Posterior vena cava (tissue), 2 donors: Measurements from ENCODE around the gene HDHD5. TPM values are rescaled to one million over a fixed set of nuclear protein-coding genes. Genes with fewer than 3 reads are reported as not detected.

Experiments used
- DNase-seq: peaks from one replicate; pipeline ENCODE4 v3.0.0-alpha.2; 2020; ENCODE audit warnings: low spot score
- intact Hi-C, 2 donors: fragments of 100-400 bp; cut with DNase I; formaldehyde crosslinking; loops; one replicate each; pipeline versions ENCODE4 v1.14.1 to v1.14.2; 2022 to 2023
- long read RNA-seq, 2 donors: library from polyadenylated mRNA; unstranded; transcript quantifications; one replicate each; pipeline ENCODE4 v2.0.0, GENCODE V29; 2020 to 2021
- total RNA-seq, 2 donors: library from RNA; stranded (reverse); fragmentation: NEBNext Ultra II Directional; extraction: Animal tissue kit (Norgen Biotek cat#: 25700); gene quantifications; one replicate each; pipeline ENCODE4 v1.2.1, GENCODE V29; 2021
- donor health status: DM: yes; HTN: yes; CAD: no.
- donor health status: DM: yes; HTN: yes; CAD: no.

Gene HDHD5
- total RNA-seq, result 10 to 100 TPM; 19.6 to 19.9 TPM
- long read RNA-seq, donor 1, transcript HDHD5-202 (8 exons, 1,799 nt), result major isoform, 9 of 19 reads
- long read RNA-seq, donor 1, partial matches to known transcripts, result 1 of 19 reads
- long read RNA-seq, donor 1, other reads (novel, unspliced or antisense), result 9 of 19 reads
- long read RNA-seq, donor 2, transcript HDHD5-202 (8 exons, 1,799 nt), result major isoform, 33 of 64 reads
- long read RNA-seq, donor 2, partial matches to known transcripts, result 3 of 64 reads
- long read RNA-seq, donor 2, other reads (novel, unspliced or antisense), result 28 of 64 reads

GRCh38 chr22:17158568-17159503 is at the start of gene HDHD5:
HDHD5 (minus strand) TSS chr22:17159277; CDS start chr22:17159251, 26 bp downstream.
- intact Hi-C loops, result no loop called here

GRCh38 chr22:17205432-17205831 is 46.4 kb upstream of the HDHD5 start:
- intact Hi-C loops, result no loop called here
- DNase-seq, result no peak

More at GRCh38 chr22:17158568-17159503, at the start of gene HDHD5:
- peak; percentile 97 for DNase-seq

- DNase-seq, result no peak
- intact Hi-C loops, result no loop called here
Observed at GRCh38 chr22:17201285-17201945, 42.3 kb upstream of the HDHD5 start.

- DNase-seq, result no peak
- intact Hi-C loops, result no loop called here
Observed at GRCh38 chr22:17199003-17199731, 40.1 kb upstream of the HDHD5 start.

GRCh38 chr22:17198170-17199002 is 39.3 kb upstream of the HDHD5 start:
- intact Hi-C loops, result no loop called here
- no peak for DNase-seq

- no peak for DNase-seq
- intact Hi-C loops, result no loop called here
Observed at GRCh38 chr22:17194213-17194612, 35.1 kb upstream of the HDHD5 start.

- no peak for DNase-seq
- intact Hi-C loops, result no loop called here
Observed at GRCh38 chr22:17192186-17192585, 33.1 kb upstream of the HDHD5 start.

GRCh38 chr22:17191163-17191784 is 32.2 kb upstream of the HDHD5 start:
- DNase-seq, result no peak
- intact Hi-C loops, result no loop called here

- intact Hi-C loops, result loop anchor here in 1 of 2 donors (1.0 kb wide), 1 partner anchor 20 kb away; no protein-coding TSS in a partner anchor
- DNase-seq, result no peak
Observed at GRCh38 chr22:17190702-17191101, 31.6 kb upstream of the HDHD5 start.

- intact Hi-C loops, result no loop called here
Observed at GRCh38 chr22:17176715-17177114, 17.6 kb upstream of the HDHD5 start.

GRCh38 chr22:17172029-17172833 is 13.2 kb upstream of the HDHD5 start:
- intact Hi-C loops, result no loop called here
- DNase-seq, result no peak

More at GRCh38 chr22:17176715-17177114, 17.6 kb upstream of the HDHD5 start:
- DNase-seq, result no peak

- intact Hi-C loops, result no loop called here
- peak; percentile 97 for DNase-seq
Observed at GRCh38 chr22:17171153-17172028, 12.3 kb upstream of the HDHD5 start.

- intact Hi-C loops, result no loop called here
- no peak for DNase-seq
Observed at GRCh38 chr22:17167486-17167885, 8.4 kb upstream of the HDHD5 start.

GRCh38 chr22:17164392-17165024 is 5.4 kb upstream of the HDHD5 start:
- DNase-seq, result no peak
- intact Hi-C loops, result no loop called here

- intact Hi-C loops, result no loop called here
- DNase-seq, result no peak
Observed at GRCh38 chr22:17162731-17163130, 3.7 kb upstream of the HDHD5 start.

- DNase-seq, result no peak
- intact Hi-C loops, result no loop called here
Observed at GRCh38 chr22:17161991-17162390, 2.9 kb upstream of the HDHD5 start.
